OCI-LY7 (cell line): ENCODE measurements around the gene MAP1LC3B. TPM values are rescaled to one million over a fixed set of nuclear protein-coding genes. Genes with fewer than 3 reads are reported as not detected.

ENCODE experiments used
- Bru-seq: library from RNA; stranded (reverse); fragments of 400-500 nt; gene quantifications from one replicate; lab custom pipeline; 2021; lab: Mats Ljungman, UMichigan
- BruChase-seq, 2 experiments: library from RNA; stranded (reverse); fragments of 400-500 nt; gene quantifications; one replicate each; lab custom pipeline; 2021; lab: Mats Ljungman, UMichigan
- BruUV-seq: library from RNA; stranded (reverse); fragments of 400-500 nt; replicated peaks from 2 replicates; lab custom pipeline; 2021; lab: Mats Ljungman, UMichigan
- CTCF ChIA-PET: fragments of 300-600 bp; sonication (Branson Sonifier 250); formaldehyde crosslinking; loops from one replicate; lab custom pipeline; 2022; ENCODE audit warnings: antibody characterized with exemption; ENCODE audit not compliant: unreplicated experiment; lab: Charles Lee
- POLR2A ChIA-PET: fragments of 300-600 bp; sonication (Branson Sonifier 250); formaldehyde crosslinking; loops from one replicate; lab custom pipeline; 2022; ENCODE audit warnings: antibody characterized with exemption; lab: Charles Lee
- DNase-seq: peaks from one replicate; pipeline ENCODE4 v3.0.0-alpha.2; 2015; ENCODE audit warnings: low spot score
- H2AFZ ChIP-seq: fragments of 200-600 bp; sonication (generic), shearing (Covaris generic); 2 replicates; pipeline ENCODE4 v1.6.1; 2014; ENCODE audit warnings: mild to moderate bottlenecking, antibody characterized with exemption, low read length, moderate library complexity
- H3K27ac ChIP-seq: fragments of 200-600 bp; sonication (generic); 2 replicates; pipeline ENCODE4 v1.5.1; 2014; ENCODE audit warnings: mixed run types, low read depth, mild to moderate bottlenecking, moderate library complexity, low read length, inconsistent platforms; ENCODE audit not compliant: poor library complexity, severe bottlenecking
- H3K36me3 ChIP-seq: fragments of 200-600 bp; sonication (generic); 2 replicates; pipeline ENCODE4 v1.6.1; 2014; ENCODE audit warnings: mild to moderate bottlenecking, antibody characterized with exemption, low read length, moderate library complexity, mixed read lengths; ENCODE audit not compliant: insufficient read depth
- H3K4me1 ChIP-seq: fragments of 200-600 bp; sonication (generic); 2 replicates; pipeline ENCODE4 v1.5.1; 2014; ENCODE audit warnings: mild to moderate bottlenecking, low read length; ENCODE audit not compliant: insufficient read depth, poor library complexity, severe bottlenecking
- H3K4me2 ChIP-seq: fragments of 200-600 bp; sonication (generic); 2 replicates; pipeline ENCODE4 v1.6.1; 2014; ENCODE audit warnings: mild to moderate bottlenecking, low read length
- H3K4me3 ChIP-seq: fragments of 200-600 bp; sonication (generic); 2 replicates; pipeline ENCODE4 v1.5.1; 2014; ENCODE audit warnings: mild to moderate bottlenecking, low read depth, low read length; ENCODE audit not compliant: poor library complexity, severe bottlenecking
- H3K79me2 ChIP-seq: fragments of 200-600 bp; sonication (generic); 2 replicates; pipeline ENCODE4 v1.6.1; 2016; ENCODE audit warnings: low read depth, mild to moderate bottlenecking, low read length, moderate library complexity, mixed read lengths; ENCODE audit not compliant: insufficient read depth
- H3K9me2 ChIP-seq: fragments of 200-600 bp; sonication (generic); 2 replicates; pipeline ENCODE4 v1.6.1; 2016; ENCODE audit warnings: mild to moderate bottlenecking, low read length, mixed read lengths; ENCODE audit not compliant: insufficient read depth
- H3K9me3 ChIP-seq: fragments of 200-600 bp; sonication (generic); 2 replicates; pipeline ENCODE4 v1.6.1; 2014; ENCODE audit warnings: mild to moderate bottlenecking, mixed run types, low read length, mixed read lengths
- H4K20me1 ChIP-seq: fragments of 200-600 bp; sonication (generic); 2 replicates; pipeline ENCODE4 v1.6.1; 2014; ENCODE audit warnings: mild to moderate bottlenecking, antibody characterized with exemption, low read length, moderate library complexity, mixed read lengths; ENCODE audit not compliant: insufficient read depth
- CTCF ChIP-seq: fragments of 200-600 bp; sonication (generic); conservative IDR thresholded peaks from 2 replicates; pipeline ENCODE4 v1.5.1; 2014; ENCODE audit warnings: mild to moderate bottlenecking, antibody characterized with exemption, low read length, moderate library complexity, mixed read lengths
- EZH2phosphoT487 ChIP-seq: fragments of 200-600 bp; sonication (generic); IDR thresholded peaks from 2 replicates; pipeline ENCODE4 v1.6.1; 2018; ENCODE audit warnings: low read depth, borderline replicate concordance, mild to moderate bottlenecking, mixed run types, antibody characterized with exemption, low read length, moderate library complexity, mixed read lengths
- intact Hi-C: fragments of 100-400 bp; cut with micrococcal nuclease; formaldehyde crosslinking; loops from one replicate; pipeline ENCODE4 v1.10.0; 2022; ENCODE audit not compliant: unreplicated experiment
- long read RNA-seq: library from polyadenylated mRNA; stranded (forward); transcript quantifications from one replicate; pipeline ENCODE4 v2.0.0, GENCODE V29; 2022
- total RNA-seq, 2 experiments: library from RNA; depleted of rRNA in 1 of 2; stranded (reverse); fragments of >200 nt in 1 of 2; shearing (Covaris generic) in 1 of 2; gene quantifications; 2 replicates each; pipeline ENCODE4 v1.2.3, GENCODE V29; 2014 to 2022

MAP1LC3B gene
- 15.3 and 15.5 TPM in 2 replicates for total RNA-seq (2014; rRNA removed; shearing (Covaris generic))
- total RNA-seq (2022): 43.8 and 48.5 TPM in 2 replicates
- Bru-seq, nascent RNA: percentile 69 among the genes with signal in this experiment
- percentile 86 among the genes with signal in this experiment for BruChase-seq, experiment 1, labeled RNA remaining after a 6-hour chase
- BruChase-seq, experiment 2, labeled RNA remaining after a 2-hour chase: percentile 85 among the genes with signal in this experiment
- long read RNA-seq, transcript MAP1LC3B-201 (4 exons, 2,688 nt): major isoform, 205 of 233 reads
- long read RNA-seq, partial matches to known transcripts: 4 of 233 reads
- long read RNA-seq, other reads (novel, unspliced or antisense): 20 of 233 reads

- 0 out of 2 replicates have a peak within 1 kb of the TSS, but pooled peaks have one; percentile 5 for H2AFZ ChIP-seq
- ChIA-PET CTCF (no interaction called here), POLR2A (no interaction called here)
- peaks cover 45% of the 10 kb centered on the region for H3K4me1 ChIP-seq
- H3K4me2 ChIP-seq: peak within 1 kb of the TSS; percentile 92
- no peaks in the 10 kb centered on the region for H3K9me3 ChIP-seq
- TF ChIP-seq CTCF (no peak), EZH2phosphoT487 (no peak)
- H3K79me2 ChIP-seq: peaks cover 27% of the 10 kb centered on the region; the same call in 1 of the 2 replicates
- H3K36me3 ChIP-seq: peaks cover 6% of the 10 kb centered on the region; the same call in 1 of the 2 replicates
- H3K27ac ChIP-seq: peak within 1 kb of the TSS; percentile 50
- peak; percentile 97 for DNase-seq
- no peaks in the 10 kb centered on the region for H3K9me2 ChIP-seq
- no TSS peak for BruUV-seq
- intact Hi-C loops: loop anchor here (5.0 kb wide), 1 partner anchor 310 kb away; no protein-coding TSS in a partner anchor
- peak within 1 kb of the TSS; percentile 78 for H3K4me3 ChIP-seq
- peaks cover 14% of the 10 kb centered on the region for H4K20me1 ChIP-seq
Measured at GRCh38 chr16:87391950-87392820, at the start of gene MAP1LC3B. TSS of gene MAP1LC3B (plus strand) at chr16:87392336. CDS start at chr16:87392428, 92 bp downstream.

- CTCF ChIA-PET: no interaction called here
- intact Hi-C loops: no loop called here
- Histone ChIP-seq H3K4me2 (no peak overlapping the region), H3K27ac (no peak overlapping the region), H3K4me1 (no peaks in the 10 kb centered on the region), H4K20me1 (no peaks in the 10 kb centered on the region), H3K79me2 (no peaks in the 10 kb centered on the region), H3K4me3 (no peak overlapping the region), H2AFZ (no peak overlapping the region), H3K9me2 (no peaks in the 10 kb centered on the region), H3K36me3 (peaks cover 46% of the 10 kb centered on the region), H3K9me3 (no peaks in the 10 kb centered on the region)
- no TSS peak for BruUV-seq
- POLR2A ChIA-PET: no interaction called here
- TF ChIP-seq EZH2phosphoT487: no peak
- TF ChIP-seq CTCF: no peak
- DNase-seq: no peak
Measured at GRCh38 chr16:87342504-87342903, 49.6 kb upstream of the MAP1LC3B start.
